HepG2 (cell line): ENCODE measurements around the gene CAVIN1. TPM values are rescaled to one million over a fixed set of nuclear protein-coding genes. Genes with fewer than 3 reads are reported as not detected.

Source experiments
- ELF3 ChIP-seq: IDR thresholded peaks from 2 replicates; pipeline ENCODE4 v1.6.1; 2016; ENCODE audit warnings: missing genetic modification reagents, missing compliant biosample characterization
- ERF ChIP-seq: IDR thresholded peaks from 2 replicates; pipeline ENCODE4 v1.6.1; 2018; ENCODE audit warnings: missing biosample characterization, missing genetic modification reagents
- GABPB1 ChIP-seq: IDR thresholded peaks from 2 replicates; pipeline ENCODE4 v1.6.1; 2016; ENCODE audit warnings: mild to moderate bottlenecking, missing genetic modification reagents, moderate library complexity, missing compliant biosample characterization
- GTF3A ChIP-seq: sonication (generic); formaldehyde crosslinking; conservative IDR thresholded peaks from 2 replicates; pipeline ENCODE4 v1.4.0; 2020; ENCODE audit warnings: mild to moderate bottlenecking, missing genetic modification reagents
- HNRNPK ChIP-seq: fragments of 200-400 bp; formaldehyde crosslinking; IDR thresholded peaks from 2 replicates; pipeline ENCODE4 v1.6.1; 2018; ENCODE audit warnings: low read length, low read depth, moderate library complexity, mild to moderate bottlenecking; ENCODE audit not compliant: poor library complexity, severe bottlenecking
- HNRNPL ChIP-seq: fragments of 200-400 bp; formaldehyde crosslinking; IDR thresholded peaks from 2 replicates; pipeline ENCODE4 v1.6.1; 2017; ENCODE audit warnings: mild to moderate bottlenecking, low read depth, low read length
- IRF2 ChIP-seq: IDR thresholded peaks from 2 replicates; pipeline ENCODE4 v1.6.1; 2018; ENCODE audit warnings: missing genetic modification reagents, missing compliant biosample characterization
- MXD4 ChIP-seq: IDR thresholded peaks from 2 replicates; pipeline ENCODE4 v1.6.1; 2016; ENCODE audit warnings: mild to moderate bottlenecking, missing biosample characterization, missing genetic modification reagents
- MZF1 ChIP-seq: sonication (generic); formaldehyde crosslinking; IDR thresholded peaks from 2 replicates; pipeline ENCODE4 v1.8.1; 2023; ENCODE audit warnings: mild to moderate bottlenecking, missing genetic modification reagents, borderline replicate concordance
- NCOA1 ChIP-seq: sonication (generic); formaldehyde crosslinking; IDR thresholded peaks from 2 replicates; pipeline ENCODE4 v1.9.0; 2021; ENCODE audit warnings: missing genetic modification reagents
- POGZ ChIP-seq: sonication (generic); formaldehyde crosslinking; IDR thresholded peaks from 2 replicates; pipeline ENCODE4 v1.4.0; 2020; ENCODE audit warnings: mild to moderate bottlenecking, missing genetic modification reagents
- POLR2AphosphoS5 ChIP-seq: IDR thresholded peaks from 2 replicates; pipeline ENCODE4 v1.6.1; 2012; ENCODE audit warnings: low read depth, low read length
- PPARG ChIP-seq: conservative IDR thresholded peaks from 2 replicates; pipeline ENCODE4 v1.6.1; 2016; ENCODE audit warnings: missing biosample characterization, missing genetic modification reagents
- TAF15 ChIP-seq: fragments of 200-400 bp; formaldehyde crosslinking; IDR thresholded peaks from one replicate; pipeline ENCODE4 v1.6.1; 2018; ENCODE audit warnings: mild to moderate bottlenecking, low read depth, low read length; ENCODE audit not compliant: poor library complexity, severe bottlenecking
- TMF1 ChIP-seq: sonication (generic); formaldehyde crosslinking; IDR thresholded peaks from 2 replicates; pipeline ENCODE4 v1.8.1; 2022; ENCODE audit warnings: low read depth, missing genetic modification reagents
- ZBTB42 ChIP-seq: sonication (generic); formaldehyde crosslinking; IDR thresholded peaks from 2 replicates; pipeline ENCODE4 v1.5.0; 2020; ENCODE audit warnings: mild to moderate bottlenecking, missing genetic modification reagents
- ZBTB7A ChIP-seq: sonication (generic); formaldehyde crosslinking; IDR thresholded peaks from 2 replicates; pipeline ENCODE4 v1.8.0; 2022; ENCODE audit warnings: mild to moderate bottlenecking, missing genetic modification reagents
- ZNF205 ChIP-seq: IDR thresholded peaks from 2 replicates; pipeline ENCODE4 v1.6.1; 2018; ENCODE audit warnings: missing biosample characterization, missing genetic modification reagents
- ZNF232 ChIP-seq: sonication (generic); formaldehyde crosslinking; IDR thresholded peaks from 2 replicates; pipeline ENCODE4 v1.4.0; 2020; ENCODE audit warnings: missing genetic modification reagents, borderline replicate concordance
- ZNF274 ChIP-seq: sonication (generic); formaldehyde crosslinking; IDR thresholded peaks from 2 replicates; pipeline ENCODE4 v1.5.1; 2020; ENCODE audit warnings: mild to moderate bottlenecking, missing genetic modification reagents
- ZNF430 ChIP-seq: sonication (generic); formaldehyde crosslinking; IDR thresholded peaks from 2 replicates; pipeline ENCODE4 v1.9.0; 2021; ENCODE audit warnings: mild to moderate bottlenecking, missing genetic modification reagents
- ZNF546 ChIP-seq: sonication (generic); formaldehyde crosslinking; conservative IDR thresholded peaks from 2 replicates; pipeline ENCODE4 v1.8.1; 2023; ENCODE audit warnings: mild to moderate bottlenecking, missing genetic modification reagents
- ZNF558 ChIP-seq: sonication (generic); formaldehyde crosslinking; IDR thresholded peaks from 2 replicates; pipeline ENCODE4 v1.9.0; 2022; ENCODE audit warnings: mild to moderate bottlenecking, missing genetic modification reagents, borderline replicate concordance
- ZNF615 ChIP-seq: sonication (generic); formaldehyde crosslinking; IDR thresholded peaks from 2 replicates; pipeline ENCODE4 v1.5.0; 2020; ENCODE audit warnings: mild to moderate bottlenecking, missing genetic modification reagents, borderline replicate concordance
- ZNF768 ChIP-seq: sonication (generic); formaldehyde crosslinking; IDR thresholded peaks from 2 replicates; pipeline ENCODE4 v1.4.0; 2020; ENCODE audit warnings: missing genetic modification reagents
- polyA plus RNA-seq, 8 experiments: library from polyadenylated mRNA; depleted of rRNA in 3 of 8; stranded (reverse) in 7 of 8; unstranded in 1 of 8; fragments of >200 nt; fragmentation: Illumina TruSeq in 4 of 8; extraction: Trizol in 4 of 8; gene quantifications; 2 replicates each; pipeline versions ENCODE4 v1.2.1 to v1.2.3, GENCODE V29; 2011 to 2016; ENCODE audit warnings: low read depth in 4 of 8, missing spikeins in 1 of 8, mixed read lengths in 1 of 8; ENCODE audit not compliant: insufficient read depth in 1 of 8
- total RNA-seq, 5 experiments: library from RNA; depleted of rRNA; stranded (reverse); fragments of >200 nt; fragmentation: Illumina TruSeq; extraction: Trizol; gene quantifications; 2 replicates each; pipeline ENCODE4 v1.2.3, GENCODE V29; 2016; ENCODE audit warnings: low read depth in 1 of 5
- TF ChIP-seq, protein P1 (sequence below): sonication (generic); formaldehyde crosslinking; IDR thresholded peaks from 2 replicates; pipeline ENCODE4 v1.5.0; 2020; ENCODE audit warnings: missing genetic modification reagents
- TF ChIP-seq, protein P2 (sequence below): sonication (generic); formaldehyde crosslinking; IDR thresholded peaks from 2 replicates; pipeline ENCODE4 v1.8.1; 2023; ENCODE audit warnings: mild to moderate bottlenecking, inconsistent platforms, moderate library complexity, missing genetic modification reagents, borderline replicate concordance

The CAVIN1 gene
- total and polyA plus RNA-seq, 2 of the 13 experiments (the other 11 are each of a cell fraction or from before 2014, with no cell fraction given): 15.9 to 25.5 TPM

DNA sequence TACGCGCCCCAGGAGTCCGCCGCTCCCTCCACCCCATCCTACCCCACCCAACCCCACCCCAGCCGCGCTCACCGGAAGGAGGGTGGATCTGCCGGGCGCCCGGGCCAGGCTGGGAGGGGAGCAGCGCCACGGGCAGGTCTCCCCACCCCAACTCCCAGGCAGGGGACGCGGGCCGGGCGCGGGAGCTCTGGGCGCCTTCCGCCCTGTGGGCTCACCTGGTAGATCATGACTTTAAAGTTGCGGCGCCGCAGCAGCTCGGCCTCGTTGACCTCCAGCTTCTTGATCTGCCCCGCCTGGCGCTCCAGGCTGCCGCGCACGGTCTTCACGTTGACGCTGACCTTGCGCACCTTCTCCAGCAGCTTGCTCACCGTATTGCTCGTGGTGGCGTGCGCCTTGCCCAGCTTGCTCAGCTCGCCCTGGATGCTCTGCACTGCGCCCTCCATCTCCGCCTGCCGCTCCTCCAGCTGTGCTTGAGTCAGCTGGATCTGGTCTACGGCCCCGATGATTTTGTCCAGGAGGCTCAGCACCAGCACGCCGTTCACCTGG, 571 bp downstream of the CAVIN1 start (continued):
- no peak for TF ChIP-seq MXD4 (CRISPR knock-in tag)
- TF ChIP-seq ZNF232 (CRISPR knock-in tag): peak; percentile 31; the same call in 1 of the 2 replicates
- TF ChIP-seq POLR2AphosphoS5: no peak
- TF ChIP-seq, protein P1, sequence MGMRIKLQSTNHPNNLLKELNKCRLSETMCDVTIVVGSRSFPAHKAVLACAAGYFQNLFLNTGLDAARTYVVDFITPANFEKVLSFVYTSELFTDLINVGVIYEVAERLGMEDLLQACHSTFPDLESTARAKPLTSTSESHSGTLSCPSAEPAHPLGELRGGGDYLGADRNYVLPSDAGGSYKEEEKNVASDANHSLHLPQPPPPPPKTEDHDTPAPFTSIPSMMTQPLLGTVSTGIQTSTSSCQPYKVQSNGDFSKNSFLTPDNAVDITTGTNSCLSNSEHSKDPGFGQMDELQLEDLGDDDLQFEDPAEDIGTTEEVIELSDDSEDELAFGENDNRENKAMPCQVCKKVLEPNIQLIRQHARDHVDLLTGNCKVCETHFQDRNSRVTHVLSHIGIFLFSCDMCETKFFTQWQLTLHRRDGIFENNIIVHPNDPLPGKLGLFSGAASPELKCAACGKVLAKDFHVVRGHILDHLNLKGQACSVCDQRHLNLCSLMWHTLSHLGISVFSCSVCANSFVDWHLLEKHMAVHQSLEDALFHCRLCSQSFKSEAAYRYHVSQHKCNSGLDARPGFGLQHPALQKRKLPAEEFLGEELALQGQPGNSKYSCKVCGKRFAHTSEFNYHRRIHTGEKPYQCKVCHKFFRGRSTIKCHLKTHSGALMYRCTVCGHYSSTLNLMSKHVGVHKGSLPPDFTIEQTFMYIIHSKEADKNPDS (CRISPR knock-in tag): 0 out of 2 replicates have a peak, but pooled peaks have one; percentile 35
- TF ChIP-seq ZNF768: 0 out of 2 replicates have a peak, but pooled peaks have one; percentile 45
- 0 out of 2 replicates have a peak, but pooled peaks have one; percentile 17 for TF ChIP-seq GABPB1 (CRISPR knock-in tag)
- TF ChIP-seq IRF2 (CRISPR knock-in tag): peak; percentile 15; the same call in 1 of the 2 replicates
- peak; percentile 61 for TF ChIP-seq ZNF546
- TF ChIP-seq ZNF205 (CRISPR knock-in tag): no peak
- TF ChIP-seq NCOA1: no peak
- 0 out of 2 replicates have a peak, but pooled peaks have one; percentile 14 for TF ChIP-seq POGZ
- TF ChIP-seq ELF3 (CRISPR knock-in tag): no peak
- TF ChIP-seq, protein P2, sequence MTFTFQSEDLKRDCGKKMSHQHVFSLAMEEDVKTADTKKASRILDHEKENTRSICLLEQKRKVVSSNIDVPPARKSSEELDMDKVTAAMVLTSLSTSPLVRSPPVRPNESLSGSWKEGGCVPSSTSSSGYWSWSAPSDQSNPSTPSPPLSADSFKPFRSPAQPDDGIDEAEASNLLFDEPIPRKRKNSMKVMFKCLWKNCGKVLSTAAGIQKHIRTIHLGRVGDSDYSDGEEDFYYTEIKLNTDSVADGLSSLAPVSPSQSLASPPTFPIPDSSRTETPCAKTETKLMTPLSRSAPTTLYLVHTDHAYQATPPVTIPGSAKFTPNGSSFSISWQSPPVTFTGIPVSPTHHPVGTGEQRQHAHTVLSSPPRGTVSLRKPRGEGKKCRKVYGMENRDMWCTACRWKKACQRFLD (CRISPR knock-in tag): no peak
- 0 out of 2 replicates have a peak, but pooled peaks have one; percentile 26 for TF ChIP-seq ZNF558
- peak; percentile 17 for TF ChIP-seq TAF15
- no peak for TF ChIP-seq ERF (CRISPR knock-in tag)
- TF ChIP-seq ZBTB7A (CRISPR knock-in tag): 0 out of 2 replicates have a peak, but pooled peaks have one; percentile 58
- TF ChIP-seq MZF1 (CRISPR knock-in tag): peak; percentile 80; the same call in 1 of the 2 replicates
- TF ChIP-seq HNRNPK: peak; percentile 23
- TF ChIP-seq TMF1 (CRISPR knock-in tag): 0 out of 2 replicates have a peak, but pooled peaks have one; percentile 57
- TF ChIP-seq ZBTB42 (CRISPR knock-in tag): peak; percentile 84; the same call in 1 of the 2 replicates
- no peak for TF ChIP-seq HNRNPL
- no peak for TF ChIP-seq GTF3A (CRISPR knock-in tag)
- TF ChIP-seq PPARG: no peak; the same call in 1 of the 2 replicates
- TF ChIP-seq ZNF430 (CRISPR knock-in tag): 0 out of 2 replicates have a peak, but pooled peaks have one; percentile 0
- no peak for TF ChIP-seq ZNF615 (CRISPR knock-in tag)
- peak; percentile 39; the same call in 1 of the 2 replicates for TF ChIP-seq ZNF274 (CRISPR knock-in tag)
